ENCODE data around the gene ATP6V0E1.

Gene ATP6V0E1

DNA sequence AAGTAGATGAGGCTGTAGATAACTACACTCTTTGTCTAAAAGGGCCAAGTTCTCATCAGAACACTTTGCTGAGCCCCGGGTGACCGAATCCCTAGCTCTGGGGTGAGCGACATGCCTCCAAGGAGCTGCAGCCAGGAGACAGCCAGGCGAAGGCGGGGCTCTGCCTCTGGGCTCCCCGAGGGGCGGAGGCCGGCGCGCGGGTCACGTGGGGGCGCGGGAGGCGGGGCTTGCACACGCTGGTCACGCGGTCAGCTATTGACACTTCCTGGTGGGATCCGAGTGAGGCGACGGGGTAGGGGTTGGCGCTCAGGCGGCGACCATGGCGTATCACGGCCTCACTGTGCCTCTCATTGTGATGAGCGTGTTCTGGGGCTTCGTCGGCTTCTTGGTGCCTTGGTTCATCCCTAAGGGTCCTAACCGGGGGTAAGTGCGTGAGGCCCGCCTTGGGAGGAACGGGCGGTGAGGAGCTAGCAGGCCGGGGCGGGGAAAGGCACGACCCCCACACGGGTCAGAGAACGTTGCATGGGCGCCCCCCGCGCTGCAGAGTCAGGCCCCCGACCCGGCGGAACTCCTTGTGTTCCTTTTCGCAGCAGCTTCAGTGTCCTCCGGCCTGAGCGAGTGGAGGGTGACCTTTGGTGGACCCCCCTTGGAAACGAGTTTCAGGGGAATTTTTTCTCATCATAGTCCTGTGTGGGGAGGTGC, at the start of gene ATP6V0E1:
Gene ATP6V0E1 (plus strand): TSS at position 230 of the 702 bp plus-strand sequence. CDS start 90 bp downstream, at position 320.
- in situ Hi-C loops (cut with MboI; ENCODE audit: low pct_unique_long_range_greater_than_20kb, low sequenced_read_pairs, unreplicated experiment) = loop anchor here (25.0 kb wide), 1 partner anchor 154 kb away; the partner anchor contains the start of gene BNIP1
- peak; percentile 95 for DNase-seq (ENCODE audit: low spot score)
- TF ChIP-seq, protein P1, sequence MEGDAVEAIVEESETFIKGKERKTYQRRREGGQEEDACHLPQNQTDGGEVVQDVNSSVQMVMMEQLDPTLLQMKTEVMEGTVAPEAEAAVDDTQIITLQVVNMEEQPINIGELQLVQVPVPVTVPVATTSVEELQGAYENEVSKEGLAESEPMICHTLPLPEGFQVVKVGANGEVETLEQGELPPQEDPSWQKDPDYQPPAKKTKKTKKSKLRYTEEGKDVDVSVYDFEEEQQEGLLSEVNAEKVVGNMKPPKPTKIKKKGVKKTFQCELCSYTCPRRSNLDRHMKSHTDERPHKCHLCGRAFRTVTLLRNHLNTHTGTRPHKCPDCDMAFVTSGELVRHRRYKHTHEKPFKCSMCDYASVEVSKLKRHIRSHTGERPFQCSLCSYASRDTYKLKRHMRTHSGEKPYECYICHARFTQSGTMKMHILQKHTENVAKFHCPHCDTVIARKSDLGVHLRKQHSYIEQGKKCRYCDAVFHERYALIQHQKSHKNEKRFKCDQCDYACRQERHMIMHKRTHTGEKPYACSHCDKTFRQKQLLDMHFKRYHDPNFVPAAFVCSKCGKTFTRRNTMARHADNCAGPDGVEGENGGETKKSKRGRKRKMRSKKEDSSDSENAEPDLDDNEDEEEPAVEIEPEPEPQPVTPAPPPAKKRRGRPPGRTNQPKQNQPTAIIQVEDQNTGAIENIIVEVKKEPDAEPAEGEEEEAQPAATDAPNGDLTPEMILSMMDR (IDR thresholded peaks at IDR 0.05; ENCODE audit: extremely low read depth, insufficient read depth, missing control alignments) = no peak

DNA sequence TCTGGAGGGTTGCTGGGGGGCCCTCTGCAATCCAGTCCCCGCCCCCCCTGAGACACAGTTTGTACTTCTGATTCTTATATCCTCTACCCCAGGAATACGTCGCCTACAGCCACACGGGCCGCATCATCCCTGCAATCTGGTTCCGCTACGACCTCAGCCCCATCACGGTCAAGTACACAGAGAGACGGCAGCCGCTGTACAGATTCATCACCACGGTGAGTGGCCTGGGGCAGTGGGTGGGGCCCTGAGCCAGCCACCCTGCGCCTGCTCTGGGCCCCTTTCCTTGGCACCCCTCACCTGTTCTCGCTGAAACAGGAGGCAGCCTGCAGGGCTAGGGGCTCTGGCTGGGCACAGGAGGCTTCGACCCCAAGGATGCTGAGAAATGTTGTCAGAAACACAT, 48.5 kb upstream of the ATP6V0E1 start:
- TF ChIP-seq, protein P1 (IDR thresholded peaks at IDR 0.05; ENCODE audit: extremely low read depth, insufficient read depth, missing control alignments) = no peak
- in situ Hi-C loops (cut with MboI; ENCODE audit: low pct_unique_long_range_greater_than_20kb, low sequenced_read_pairs, unreplicated experiment) = loop anchor here (10.0 to 25.0 kb wide), 2 partner anchors 230 to 448 kb away; no protein-coding TSS in a partner anchor
- no peak for DNase-seq (ENCODE audit: low spot score)

DNA sequence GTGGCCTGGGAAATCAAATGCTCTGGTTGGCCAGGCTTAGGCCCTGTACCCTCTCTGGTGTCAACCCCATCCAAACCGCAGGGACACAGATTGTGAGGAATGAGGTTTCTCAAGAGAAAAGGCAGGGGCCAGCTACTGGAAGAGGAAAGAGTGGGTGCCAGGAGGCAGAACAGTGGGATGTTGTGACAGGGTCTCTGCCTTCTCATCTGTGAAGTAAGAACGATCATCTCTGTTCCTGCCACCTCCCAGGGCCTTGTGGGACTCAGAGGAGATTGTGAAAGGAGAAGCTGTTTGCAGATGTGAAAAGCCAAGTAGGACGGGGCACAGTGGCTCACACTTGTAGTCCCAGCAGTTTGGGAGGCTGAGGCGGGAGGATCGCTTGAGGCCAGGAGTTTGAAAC, 47.2 kb upstream of the ATP6V0E1 start:
- DNase-seq (ENCODE audit: low spot score) = no peak
- in situ Hi-C loops (cut with MboI; ENCODE audit: low pct_unique_long_range_greater_than_20kb, low sequenced_read_pairs, unreplicated experiment) = loop anchor here (10.0 to 25.0 kb wide), 2 partner anchors 232 to 449 kb away; no protein-coding TSS in a partner anchor
- TF ChIP-seq, protein P1 (IDR thresholded peaks at IDR 0.05; ENCODE audit: extremely low read depth, insufficient read depth, missing control alignments) = no peak

DNA sequence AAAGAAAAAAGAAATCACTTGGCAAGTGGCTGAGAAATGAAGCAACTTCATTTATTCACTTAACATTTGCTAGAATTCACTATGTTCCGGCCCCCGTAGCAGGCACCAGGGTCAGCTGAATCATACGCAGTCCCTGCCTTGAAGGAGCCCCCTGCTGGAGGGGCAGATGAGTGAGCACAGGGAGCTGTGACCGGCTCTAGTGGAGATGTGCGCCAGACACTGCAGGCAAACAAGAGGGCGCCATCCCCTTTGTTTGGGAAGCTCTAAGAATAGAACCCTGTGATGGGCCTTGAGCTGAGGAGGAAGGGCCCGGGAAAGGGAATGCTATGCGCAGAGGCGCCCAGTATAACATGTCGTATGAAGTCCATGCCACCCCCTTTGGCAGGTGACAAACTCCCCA, 44.5 kb upstream of the ATP6V0E1 start:
- in situ Hi-C loops (cut with MboI; ENCODE audit: low pct_unique_long_range_greater_than_20kb, low sequenced_read_pairs, unreplicated experiment) = loop anchor here (10.0 to 25.0 kb wide), 2 partner anchors 234 to 452 kb away; no protein-coding TSS in a partner anchor
- no peak for DNase-seq (ENCODE audit: low spot score)
- TF ChIP-seq, protein P1 (IDR thresholded peaks at IDR 0.05; ENCODE audit: extremely low read depth, insufficient read depth, missing control alignments) = peak; percentile 33

DNA sequence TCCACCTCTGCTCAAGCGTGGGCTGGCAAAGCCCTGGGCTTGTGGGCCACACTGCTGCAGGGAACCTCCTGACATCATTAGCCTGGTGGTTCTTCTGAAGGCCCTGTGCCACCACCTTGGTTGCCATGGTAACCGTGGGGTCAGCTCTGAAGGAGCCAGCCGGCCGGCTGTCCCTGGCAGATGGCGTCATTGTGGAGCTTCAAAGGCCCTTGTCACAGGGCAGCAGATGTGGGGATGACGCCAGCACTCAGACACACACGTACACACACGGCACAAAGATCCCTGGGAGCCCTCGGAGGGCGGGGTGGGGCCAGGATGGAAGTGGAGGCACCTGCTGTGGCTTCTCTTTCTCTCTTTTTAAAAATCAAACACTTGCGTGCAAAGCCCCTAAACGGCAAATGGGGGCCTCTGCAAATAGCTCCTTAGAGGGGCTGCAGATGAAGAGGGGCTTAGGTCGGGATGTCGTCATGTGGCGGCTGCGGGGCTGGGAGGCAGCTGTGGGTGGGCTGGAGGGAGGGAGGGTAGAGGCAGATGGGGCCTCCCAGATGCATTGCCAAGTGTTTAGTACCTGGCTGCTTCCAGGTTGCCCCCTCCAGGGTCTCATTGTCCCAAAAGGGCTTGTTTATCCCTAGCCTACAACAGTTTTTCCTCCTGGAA, 43.8 kb upstream of the ATP6V0E1 start:
- DNase-seq (ENCODE audit: low spot score) = no peak
- TF ChIP-seq, protein P1 (IDR thresholded peaks at IDR 0.05; ENCODE audit: extremely low read depth, insufficient read depth, missing control alignments) = no peak
- in situ Hi-C loops (cut with MboI; ENCODE audit: low pct_unique_long_range_greater_than_20kb, low sequenced_read_pairs, unreplicated experiment) = loop anchor here (10.0 to 25.0 kb wide), 2 partner anchors 235 to 452 kb away; no protein-coding TSS in a partner anchor

DNA sequence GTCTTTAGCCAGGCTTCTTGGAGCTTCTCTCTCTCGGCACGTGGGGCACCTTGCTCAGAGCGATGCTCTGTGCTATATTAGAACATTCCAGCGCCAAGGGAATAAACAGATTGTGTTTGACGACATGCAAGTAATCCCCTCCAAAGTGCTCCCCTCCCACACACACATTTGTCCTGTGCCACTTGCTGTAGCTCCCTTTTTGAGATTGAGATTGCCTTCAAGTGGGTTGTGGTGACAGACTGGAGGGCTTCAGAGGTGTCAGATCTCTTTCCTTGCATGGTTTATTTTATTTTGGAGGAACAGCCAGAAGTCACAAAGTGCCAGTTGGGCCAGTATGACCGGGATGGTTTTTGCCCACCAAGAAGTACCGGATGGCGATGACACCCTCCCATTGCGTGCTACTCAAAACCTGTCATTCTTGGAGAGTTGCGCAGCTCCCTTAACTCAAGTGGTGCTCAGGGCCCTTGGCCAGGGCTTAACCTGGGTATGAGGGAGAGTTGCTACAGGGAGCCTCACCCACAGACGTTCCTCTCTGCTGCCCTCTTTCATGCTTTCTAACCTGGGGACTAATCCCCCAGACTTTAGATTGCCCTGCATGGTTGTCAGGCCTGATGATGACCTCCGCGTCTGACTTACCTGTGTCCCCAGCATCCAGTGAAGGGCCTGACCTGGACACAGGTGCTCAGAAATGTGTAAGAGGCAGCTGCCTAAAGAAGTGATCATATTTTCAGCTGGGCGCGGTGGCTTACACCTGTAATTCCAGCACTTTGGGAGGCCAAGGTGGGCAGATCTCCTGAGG, 43.1 kb upstream of the ATP6V0E1 start:
- TF ChIP-seq, protein P1 (IDR thresholded peaks at IDR 0.05; ENCODE audit: extremely low read depth, insufficient read depth, missing control alignments) = no peak
- in situ Hi-C loops (cut with MboI; ENCODE audit: low pct_unique_long_range_greater_than_20kb, low sequenced_read_pairs, unreplicated experiment) = loop anchor here (25.0 kb wide), 1 partner anchor 453 kb away; no protein-coding TSS in a partner anchor
- no peak for DNase-seq (ENCODE audit: low spot score)

Data from GM13977 (cell line).